OCI-LY1 (cell line): ENCODE results near the gene HIVEP1.

Source experiments
- H2AFZ ChIP-seq: fragments of 200-600 bp; sonication (generic), shearing (Covaris generic); 2 replicates; pipeline ENCODE4 v1.6.0; 2014; ENCODE audit warnings: antibody characterized with exemption, mild to moderate bottlenecking, low read length
- H3F3A ChIP-seq: fragments of 200-600 bp; sonication (generic), shearing (Covaris generic); 2 replicates; pipeline ENCODE4 v1.6.0; 2014; ENCODE audit warnings: mild to moderate bottlenecking, antibody characterized with exemption, low read length, moderate library complexity; ENCODE audit not compliant: insufficient read depth
- H3K27ac ChIP-seq: fragments of 200-600 bp; sonication (generic); 2 replicates; pipeline ENCODE4 v1.5.1; 2014; ENCODE audit warnings: low read length, mixed run types, mild to moderate bottlenecking, low read depth; ENCODE audit not compliant: poor library complexity, severe bottlenecking
- H3K27me3 ChIP-seq: fragments of 200-600 bp; sonication (generic); 2 replicates; pipeline ENCODE4 v1.6.0; 2014; ENCODE audit warnings: antibody characterized with exemption, mild to moderate bottlenecking, low read length, moderate library complexity; ENCODE audit not compliant: insufficient read depth
- H3K36me3 ChIP-seq: fragments of 200-600 bp; sonication (generic); 2 replicates; pipeline ENCODE4 v1.6.1; 2014; ENCODE audit warnings: mild to moderate bottlenecking, antibody characterized with exemption, low read length, moderate library complexity, mixed read lengths; ENCODE audit not compliant: insufficient read depth
- H3K4me1 ChIP-seq: fragments of 200-600 bp; sonication (generic); 2 replicates; pipeline ENCODE4 v1.5.1; 2014; ENCODE audit warnings: mild to moderate bottlenecking, low read length, moderate library complexity; ENCODE audit not compliant: insufficient read depth, severe bottlenecking
- H3K4me2 ChIP-seq: fragments of 200-600 bp; sonication (generic), shearing (Covaris generic); 2 replicates; pipeline ENCODE4 v1.6.1; 2014; ENCODE audit warnings: low read length
- H3K4me3 ChIP-seq: fragments of 200-600 bp; sonication (generic); 2 replicates; pipeline ENCODE4 v1.5.1; 2014; ENCODE audit warnings: low read length, low read depth, mild to moderate bottlenecking, mixed read lengths; ENCODE audit not compliant: poor library complexity, severe bottlenecking
- H3K79me2 ChIP-seq: fragments of 200-600 bp; shearing (Covaris generic); 2 replicates; pipeline ENCODE4 v1.6.1; 2016; ENCODE audit warnings: mixed run types, low read length, mixed read lengths; ENCODE audit not compliant: insufficient read depth
- H3K9ac ChIP-seq: fragments of 200-600 bp; sonication (generic), shearing (Covaris generic); 2 replicates; pipeline ENCODE4 v1.6.1; 2014; ENCODE audit warnings: mild to moderate bottlenecking, low read length, mixed read lengths
- H3K9me2 ChIP-seq: fragments of 200-600 bp; sonication (generic), shearing (Covaris generic); 2 replicates; pipeline ENCODE4 v1.6.1; 2014; ENCODE audit warnings: low read depth, mild to moderate bottlenecking, low read length, mixed read lengths
- H3K9me3 ChIP-seq: fragments of 200-600 bp; shearing (Covaris generic); 2 replicates; pipeline ENCODE4 v1.6.1; 2014; ENCODE audit warnings: low read length, mixed read lengths
- H4K20me1 ChIP-seq: fragments of 200-600 bp; sonication (generic), shearing (Covaris generic); 2 replicates; pipeline ENCODE4 v1.6.0; 2016; ENCODE audit warnings: mild to moderate bottlenecking, low read length; ENCODE audit not compliant: insufficient read depth
- EZH2 ChIP-seq: fragments of 200-600 bp; sonication (generic), shearing (Covaris generic); IDR thresholded peaks from 2 replicates; pipeline ENCODE4 v1.8.0; 2017; ENCODE audit warnings: borderline replicate concordance, mixed run types, mild to moderate bottlenecking, antibody characterized with exemption, low read length, moderate library complexity, mixed read lengths
- TF ChIP-seq, protein P1 (sequence below): fragments of 200-600 bp; sonication (generic), shearing (Covaris generic); IDR thresholded peaks from 2 replicates; pipeline ENCODE4 v1.5.1; 2017; ENCODE audit warnings: mild to moderate bottlenecking, antibody characterized with exemption, low read length, moderate library complexity, mixed read lengths

The HIVEP1 gene

DNA sequence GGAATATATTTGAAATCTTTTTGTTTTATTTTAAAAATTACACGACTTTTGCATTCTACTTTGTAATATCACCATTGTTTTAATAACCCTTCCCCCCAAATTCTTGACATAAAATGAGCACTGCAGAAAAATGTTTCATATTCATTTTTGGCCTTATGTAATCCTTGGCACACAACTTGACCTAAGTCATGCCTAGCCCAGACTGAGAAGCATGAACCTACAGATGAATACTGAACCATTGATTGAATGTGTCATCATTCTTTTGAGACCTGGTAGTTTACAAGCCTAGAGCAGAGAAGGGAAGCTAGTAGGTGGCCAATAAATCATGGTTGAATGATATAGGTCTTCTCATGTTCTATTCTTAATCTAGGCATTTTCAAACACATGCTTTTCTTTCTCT, 188.6 kb downstream of the HIVEP1 start:
- Histone ChIP-seq H3K9me3 (no peaks in the 10 kb centered on the region), H3K27me3 (no peaks in the 10 kb centered on the region), H3K4me3 (no peak overlapping the region), H2AFZ (no peak overlapping the region), H3K9me2 (no peaks in the 10 kb centered on the region), H3K4me2 (no peak overlapping the region), H3K27ac (no peak overlapping the region), H3K9ac (no peak overlapping the region), H3K36me3 (no peaks in the 10 kb centered on the region), H4K20me1 (no peaks in the 10 kb centered on the region), H3K79me2 (no peaks in the 10 kb centered on the region), H3K4me1 (no peaks in the 10 kb centered on the region), H3F3A (no peaks in the 10 kb centered on the region)
- TF ChIP-seq EZH2, result no peak
- TF ChIP-seq, protein P1, sequence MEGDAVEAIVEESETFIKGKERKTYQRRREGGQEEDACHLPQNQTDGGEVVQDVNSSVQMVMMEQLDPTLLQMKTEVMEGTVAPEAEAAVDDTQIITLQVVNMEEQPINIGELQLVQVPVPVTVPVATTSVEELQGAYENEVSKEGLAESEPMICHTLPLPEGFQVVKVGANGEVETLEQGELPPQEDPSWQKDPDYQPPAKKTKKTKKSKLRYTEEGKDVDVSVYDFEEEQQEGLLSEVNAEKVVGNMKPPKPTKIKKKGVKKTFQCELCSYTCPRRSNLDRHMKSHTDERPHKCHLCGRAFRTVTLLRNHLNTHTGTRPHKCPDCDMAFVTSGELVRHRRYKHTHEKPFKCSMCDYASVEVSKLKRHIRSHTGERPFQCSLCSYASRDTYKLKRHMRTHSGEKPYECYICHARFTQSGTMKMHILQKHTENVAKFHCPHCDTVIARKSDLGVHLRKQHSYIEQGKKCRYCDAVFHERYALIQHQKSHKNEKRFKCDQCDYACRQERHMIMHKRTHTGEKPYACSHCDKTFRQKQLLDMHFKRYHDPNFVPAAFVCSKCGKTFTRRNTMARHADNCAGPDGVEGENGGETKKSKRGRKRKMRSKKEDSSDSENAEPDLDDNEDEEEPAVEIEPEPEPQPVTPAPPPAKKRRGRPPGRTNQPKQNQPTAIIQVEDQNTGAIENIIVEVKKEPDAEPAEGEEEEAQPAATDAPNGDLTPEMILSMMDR, result no peak

GRCh38 chr6:12203001-12203400, 190.9 kb downstream of the HIVEP1 start:
- no peaks in the 10 kb centered on the region for H3K36me3 ChIP-seq
- H3K9ac ChIP-seq, result no peak overlapping the region
- no peaks in the 10 kb centered on the region for H3K9me3 ChIP-seq
- no peak overlapping the region for H3K4me2 ChIP-seq
- no peaks in the 10 kb centered on the region for H3K27me3 ChIP-seq
- H2AFZ ChIP-seq, result no peak overlapping the region
- H3K4me3 ChIP-seq, result no peak overlapping the region
- no peaks in the 10 kb centered on the region for H3K79me2 ChIP-seq
- no peaks in the 10 kb centered on the region for H3K4me1 ChIP-seq
- TF ChIP-seq EZH2, result no peak
- TF ChIP-seq, protein P1, result no peak
- no peaks in the 10 kb centered on the region for H3F3A ChIP-seq
- no peaks in the 10 kb centered on the region for H3K9me2 ChIP-seq
- no peaks in the 10 kb centered on the region for H4K20me1 ChIP-seq
- no peak overlapping the region for H3K27ac ChIP-seq

DNA sequence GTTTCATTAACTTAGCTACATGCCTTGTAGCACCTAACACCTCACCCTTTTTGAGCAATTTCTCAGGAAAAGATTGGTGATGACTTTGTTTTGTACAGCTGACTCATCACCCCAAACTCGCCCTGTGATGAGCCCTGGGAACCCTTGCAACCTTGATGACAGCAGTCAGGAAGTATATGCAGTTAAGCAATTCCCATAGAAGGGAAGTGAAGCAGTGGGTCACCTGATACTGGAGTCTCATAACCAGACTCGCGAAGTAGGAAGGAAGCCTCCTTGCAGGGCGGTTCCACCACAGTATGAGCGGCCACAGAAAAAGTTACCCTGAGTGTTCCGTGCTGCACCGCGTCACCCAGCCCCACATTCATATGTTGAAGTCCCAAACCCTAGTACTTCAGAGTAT, 196.1 kb downstream of the HIVEP1 start:
- Histone ChIP-seq H3K9me3 (no peaks in the 10 kb centered on the region), H3K4me2 (no peak overlapping the region), H3K27ac (no peak overlapping the region)

More for the DNA sequence above, 196.1 kb downstream of the HIVEP1 start:
- H3K79me2 ChIP-seq, result no peaks in the 10 kb centered on the region
- H4K20me1 ChIP-seq, result no peaks in the 10 kb centered on the region
- no peaks in the 10 kb centered on the region for H3K36me3 ChIP-seq
- TF ChIP-seq, protein P1, result no peak
- no peak for TF ChIP-seq EZH2
- H3K4me1 ChIP-seq, result no peaks in the 10 kb centered on the region
- no peak overlapping the region for H2AFZ ChIP-seq
- H3K4me3 ChIP-seq, result no peak overlapping the region
- no peaks in the 10 kb centered on the region; the same call in 1 of the 2 replicates for H3K27me3 ChIP-seq
- peaks cover 3% of the 10 kb centered on the region; the same call in 1 of the 2 replicates for H3F3A ChIP-seq
- no peak overlapping the region for H3K9ac ChIP-seq
- no peaks in the 10 kb centered on the region for H3K9me2 ChIP-seq
